ENCODE measurements around the gene UVRAG.

GRCh38 chr11:76141901-76142588 is 327.0 kb downstream of the UVRAG start:
- TF ChIP-seq CTCF (IDR thresholded peaks at IDR 0.05) (no peak), POLR2A (IDR thresholded peaks at IDR 0.05) (no peak)

All from lower leg skin (tissue), 3 donors.